HG03342 (cell line): Measurements from ENCODE around the gene CASS4.

ENCODE experiments used
- ATAC-seq: cut with Tn5 transposase; IDR thresholded peaks from one replicate; pipeline ENCODE4 v1.9.1; 2021; ENCODE audit warnings: mild to moderate bottlenecking, moderate library complexity; ENCODE audit not compliant: unreplicated experiment

CASS4 gene

DNA sequence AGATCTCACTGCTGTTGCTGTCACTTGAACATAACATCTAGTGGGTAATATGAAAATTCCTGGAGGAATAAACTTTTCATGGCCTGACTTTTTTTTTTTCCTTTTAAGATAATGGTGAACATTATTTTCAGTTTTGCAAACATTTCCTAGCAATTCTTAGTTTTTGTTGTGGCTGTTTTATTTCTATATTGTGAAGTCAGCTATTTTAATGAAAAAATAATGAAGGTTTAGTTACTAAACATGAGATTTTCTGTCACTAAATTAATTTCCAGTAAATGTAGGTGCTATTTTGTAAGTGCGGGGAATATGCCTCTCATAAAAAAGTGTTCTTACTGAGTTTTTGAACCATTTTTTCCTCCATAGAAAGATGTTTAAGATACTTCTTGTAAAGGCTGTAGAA lies 89.1 kb downstream of the CASS4 start:
- ATAC-seq: no peak

GRCh38 chr20:56503916-56504315 lies 91.9 kb downstream of the CASS4 start:
- no peak for ATAC-seq

- ATAC-seq: no peak
Observed at GRCh38 chr20:56504373-56505005, 92.4 kb downstream of the CASS4 start.

DNA sequence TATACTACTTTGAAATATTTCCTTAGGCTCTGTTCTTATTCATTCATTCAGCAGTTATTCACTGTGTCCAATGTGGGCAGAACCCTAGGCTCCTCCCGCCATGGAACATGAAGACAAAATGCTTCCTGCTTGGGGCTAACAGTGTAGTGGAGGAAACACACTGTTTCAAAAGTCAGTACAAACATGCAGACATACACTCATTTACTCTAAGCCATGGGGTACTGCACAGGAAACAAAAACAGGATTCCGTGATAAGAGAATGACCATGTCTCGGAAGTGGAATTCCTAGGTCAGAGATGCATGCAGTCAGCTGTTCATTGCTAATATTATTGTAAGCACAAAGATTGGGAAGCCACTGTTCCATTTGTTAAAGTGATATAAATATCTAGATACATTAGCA lies 94.0 kb downstream of the CASS4 start:
- no peak for ATAC-seq
